Effector CD8-positive, alpha-beta T cell (primary cell): ENCODE results near the gene HSH2D.
A peak's percentile ranks its signal among the peaks of the same experiment; 100 is the strongest.

ENCODE experiments used
- DNase-seq: peaks from one replicate; lab custom pipeline; 2025; lab: John Stamatoyannopoulos, UW

HSH2D gene

GRCh38 chr19:16193466-16193865 lies 50.0 kb downstream of the HSH2D start:
- DNase-seq, result no peak

GRCh38 chr19:16197188-16197621 lies 53.7 kb downstream of the HSH2D start:
- DNase-seq, result no peak

- DNase-seq, result peak; percentile 98
Observed at GRCh38 chr19:16197622-16198369, 54.3 kb downstream of the HSH2D start, which contains the start of gene AP1M1. Gene AP1M1 (plus strand): TSS chr19:16197911. CDS start chr19:16198027, 116 bp downstream.

DNA sequence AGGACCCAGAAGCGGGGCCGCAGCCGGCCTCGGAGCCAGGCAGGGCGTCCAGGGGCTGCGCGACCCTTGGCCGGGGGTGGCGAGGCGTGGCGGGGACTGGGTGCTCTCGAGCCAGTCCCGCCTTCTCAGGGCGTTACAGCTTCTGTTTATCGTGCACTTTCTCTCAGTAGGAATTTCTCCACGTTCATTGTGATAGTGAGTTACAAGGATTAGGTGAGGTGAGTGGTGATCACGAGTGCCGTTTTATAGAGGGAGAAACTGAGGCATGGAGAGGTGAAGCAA lies 54.8 kb downstream of the HSH2D start:
- no peak for DNase-seq

- DNase-seq, result no peak
Observed at GRCh38 chr19:16199275-16199932, 55.9 kb downstream of the HSH2D start.

GRCh38 chr19:16200038-16201010 lies 56.8 kb downstream of the HSH2D start:
- no peak for DNase-seq

DNA sequence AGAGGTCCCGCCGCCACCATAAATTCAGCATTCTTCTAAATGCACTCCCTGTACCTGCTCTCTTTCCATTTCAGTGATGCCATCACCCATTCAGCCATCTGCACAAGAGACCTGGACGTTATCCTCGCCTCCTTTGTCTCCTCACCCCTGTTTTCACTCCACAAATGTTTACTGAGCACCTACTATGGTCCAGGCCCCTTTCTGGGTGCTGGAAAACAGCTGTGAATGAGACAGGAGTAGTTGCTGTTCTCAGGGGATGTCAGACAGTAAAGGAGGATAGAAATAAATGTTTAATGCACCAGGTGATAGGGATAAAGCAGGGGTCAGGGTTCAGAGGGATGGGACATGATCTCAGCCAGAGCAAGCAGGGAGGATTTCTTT lies 57.5 kb downstream of the HSH2D start:
- no peak for DNase-seq

DNA sequence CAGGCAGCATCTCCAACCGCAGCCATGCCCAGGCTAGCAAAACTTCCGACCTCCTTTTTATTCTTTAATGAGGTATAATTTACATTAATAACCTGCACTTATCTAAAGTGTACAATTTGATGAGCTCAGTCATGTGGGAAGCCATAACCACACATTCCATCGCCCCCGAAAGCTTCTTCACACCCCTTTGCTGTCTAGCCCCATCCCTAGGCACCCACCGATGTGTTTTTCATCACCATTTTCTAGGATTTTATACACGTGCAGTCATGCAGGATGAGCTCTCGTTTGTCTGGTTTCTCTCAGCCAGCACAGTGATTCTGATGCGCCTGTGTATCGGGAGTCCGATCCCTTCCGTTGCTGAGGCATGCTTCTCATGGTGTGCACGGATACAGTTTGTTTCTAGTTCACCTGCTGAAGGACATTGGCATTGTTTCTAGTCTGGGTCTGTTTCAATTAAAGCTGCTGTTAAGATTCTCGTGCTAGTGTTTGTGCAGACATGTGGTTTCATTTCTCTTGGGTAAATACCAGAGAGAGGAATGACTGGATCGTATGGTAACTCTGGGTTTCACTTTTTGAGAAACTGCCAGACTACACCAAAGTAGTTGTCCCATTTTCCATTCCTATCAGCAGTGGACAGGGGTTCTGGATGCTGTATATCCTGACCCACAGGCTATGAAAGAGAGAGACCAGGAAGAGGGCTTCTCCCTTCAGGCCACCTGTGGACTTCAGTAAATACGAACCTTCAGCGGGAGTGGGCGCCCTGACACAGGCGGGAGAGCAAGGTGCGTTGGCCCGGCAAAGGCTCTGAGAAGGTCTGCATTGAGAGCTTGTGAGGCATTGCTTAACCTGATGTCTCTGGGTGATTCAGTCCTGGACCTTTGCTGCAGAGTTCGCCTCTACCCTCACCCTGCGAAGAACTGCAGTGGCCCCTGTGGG lies 59.1 kb downstream of the HSH2D start:
- no peak for DNase-seq

- DNase-seq, result no peak
Observed at GRCh38 chr19:16203256-16204004, 59.9 kb downstream of the HSH2D start.

DNA sequence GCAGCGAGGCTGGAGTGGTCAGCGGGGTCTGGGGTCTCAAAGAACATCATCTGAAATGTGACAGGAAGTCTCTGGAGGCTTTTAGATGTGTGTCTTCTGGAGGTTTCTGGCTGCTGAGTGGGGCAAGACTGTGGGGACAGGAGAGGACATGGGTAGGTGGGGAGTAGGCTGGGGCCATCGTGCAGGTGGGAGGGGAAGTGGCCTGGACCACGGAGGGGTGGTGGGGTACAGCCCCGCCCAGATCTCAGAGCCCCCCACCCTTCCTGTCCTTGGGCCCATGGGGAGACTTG lies 60.5 kb downstream of the HSH2D start:
- DNase-seq, result no peak

GRCh38 chr19:16205205-16206045 lies 61.9 kb downstream of the HSH2D start:
- DNase-seq, result no peak

DNA sequence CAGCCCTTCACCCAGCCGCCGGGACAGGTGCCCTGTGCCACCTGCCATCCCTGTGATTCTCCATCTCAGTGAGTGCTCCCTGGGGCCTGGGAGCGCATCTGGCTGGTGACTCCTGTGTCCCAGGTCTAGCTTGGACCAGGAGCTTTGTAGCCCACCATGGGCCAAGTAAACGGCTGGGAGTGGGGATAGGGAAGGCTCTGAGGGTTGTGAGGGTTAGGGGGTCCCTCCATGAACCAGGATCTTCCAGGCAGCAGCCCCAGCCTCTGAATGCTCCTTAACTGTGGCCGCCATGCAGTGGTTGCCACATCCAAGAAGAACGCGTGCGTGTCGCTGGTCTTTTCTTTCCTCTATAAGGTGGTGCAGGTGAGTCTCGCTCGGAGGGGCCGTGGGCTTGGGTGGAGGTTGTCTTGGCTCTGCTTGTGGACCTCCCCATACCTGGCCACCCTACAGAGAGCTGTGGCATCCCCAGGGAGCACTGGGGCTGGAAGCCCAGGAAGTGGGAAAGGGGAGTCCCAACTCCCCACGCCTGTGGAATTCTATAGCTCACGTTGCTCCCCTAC lies 62.6 kb downstream of the HSH2D start:
- DNase-seq, result no peak

DNA sequence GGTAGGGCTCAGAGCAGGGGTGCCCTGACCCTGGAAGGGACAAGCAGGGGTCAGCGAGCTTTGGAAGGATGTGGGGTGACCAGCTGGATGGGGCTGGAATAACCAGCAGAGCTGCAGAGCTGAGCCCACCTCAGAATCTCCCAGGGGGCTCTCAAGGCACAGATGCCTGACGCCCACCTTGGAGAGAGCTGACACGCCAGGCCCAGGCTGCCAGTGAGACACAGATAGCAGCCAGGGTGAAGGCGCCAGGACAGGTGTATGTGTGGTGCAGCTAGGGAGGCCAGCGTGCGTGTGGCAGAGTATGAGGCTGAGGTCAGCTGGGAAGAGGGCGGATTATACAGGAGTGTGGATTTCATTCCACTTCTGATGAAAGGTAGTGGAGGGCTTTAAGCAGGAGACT lies 63.2 kb downstream of the HSH2D start:
- DNase-seq, result no peak

- DNase-seq, result no peak
Observed at GRCh38 chr19:16207063-16207462, 63.6 kb downstream of the HSH2D start.

DNA sequence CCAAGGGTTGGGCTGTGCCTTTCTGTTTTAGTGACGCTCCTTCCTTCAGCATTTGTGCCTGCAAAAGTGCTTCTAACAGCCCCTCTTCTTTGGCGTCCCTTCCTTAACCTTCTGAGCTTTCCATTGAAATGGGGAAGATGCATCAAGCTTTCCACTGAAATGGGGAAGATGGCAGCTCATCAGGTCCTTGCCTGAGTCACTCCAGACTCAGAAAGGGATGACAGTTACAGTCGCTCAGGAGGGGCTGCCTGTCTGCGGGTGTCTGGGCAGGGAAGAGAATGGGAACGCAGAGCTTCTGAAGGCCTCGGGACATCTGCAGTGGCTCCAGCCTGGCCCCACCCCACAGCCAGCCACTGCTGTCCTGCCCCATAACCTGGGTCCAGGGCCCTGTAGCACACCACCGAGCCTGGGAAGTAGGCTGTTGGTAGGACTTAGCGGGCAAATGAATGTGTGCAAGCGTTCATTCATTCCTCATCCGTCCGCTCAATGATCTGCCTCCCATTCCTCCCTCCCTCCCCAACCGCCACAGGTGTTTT lies 64.1 kb downstream of the HSH2D start:
- DNase-seq, result no peak
